GM11168 (cell line): ENCODE data around the gene KRTAP3-3.

Source experiments
- in situ Hi-C: fragments of 300-500 bp; cut with MboI; formaldehyde crosslinking; loops from one replicate; pipeline ENCODE4 v1.12.0; 2022; ENCODE audit warnings: low sequenced_read_pairs; ENCODE audit not compliant: unreplicated experiment

Gene KRTAP3-3

DNA sequence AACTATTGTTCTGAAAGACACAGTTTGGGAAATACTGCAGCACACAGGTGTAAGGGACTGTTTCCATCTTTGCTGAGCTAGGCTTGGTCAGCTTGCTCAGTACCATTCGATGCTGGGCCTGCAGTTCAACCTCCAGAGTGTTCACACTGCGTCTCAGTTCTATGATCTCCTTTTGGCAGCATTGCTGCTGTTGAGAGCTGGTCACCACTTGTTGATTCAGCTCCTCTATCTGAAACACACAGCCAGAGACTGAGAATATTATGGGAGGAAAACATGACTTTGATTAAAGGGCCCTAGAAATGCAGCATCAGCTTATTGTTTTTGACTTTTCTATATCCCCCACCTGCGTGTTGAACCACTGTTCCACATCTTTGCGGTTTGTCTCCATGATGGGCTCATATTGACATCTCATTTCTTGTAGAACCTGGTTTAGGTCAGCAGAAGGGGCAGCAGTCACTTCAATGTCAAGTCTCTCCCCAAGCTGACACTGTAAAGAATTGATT, 31.9 kb downstream of the KRTAP3-3 start:
- in situ Hi-C loops, result no loop called here

DNA sequence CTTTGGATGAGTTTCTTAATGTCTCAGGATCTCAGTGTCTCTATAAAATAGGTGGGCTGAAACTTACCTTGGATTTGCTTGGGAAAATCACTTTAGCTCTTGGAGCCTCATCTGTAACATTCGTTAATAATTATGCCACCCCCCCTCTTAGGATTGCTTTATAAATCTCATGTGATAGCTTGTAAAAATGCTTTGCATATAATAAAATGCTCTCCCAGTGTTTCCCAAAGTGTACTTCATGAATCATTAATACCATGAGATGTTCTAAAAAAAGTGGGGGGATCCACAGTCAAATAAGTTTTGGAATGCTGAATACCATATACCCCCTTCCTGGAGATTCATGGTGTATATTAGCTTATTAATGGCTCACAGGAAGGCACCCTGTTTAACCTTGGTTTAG, 32.4 kb downstream of the KRTAP3-3 start:
- in situ Hi-C loops, result no loop called here

DNA sequence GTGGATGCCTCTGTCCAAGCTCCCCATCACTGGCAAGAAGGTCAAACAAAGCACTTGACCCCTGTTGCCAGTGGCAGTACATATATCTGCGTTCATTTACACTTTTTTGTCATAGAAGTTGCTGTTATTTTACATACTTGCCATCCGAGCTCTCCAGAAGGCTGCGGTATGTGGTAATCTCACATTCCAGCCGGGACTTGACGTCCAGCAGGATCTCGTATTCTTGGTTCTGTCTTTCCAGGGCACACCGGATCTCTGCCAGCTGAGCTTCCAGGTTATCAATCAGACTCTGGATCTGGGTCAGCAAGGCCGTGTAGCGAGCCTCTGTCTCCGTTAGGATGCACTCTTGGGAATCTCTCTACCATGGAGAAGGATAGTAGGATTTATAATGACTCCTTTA, 33.8 kb downstream of the KRTAP3-3 start:
- in situ Hi-C loops, result no loop called here

DNA sequence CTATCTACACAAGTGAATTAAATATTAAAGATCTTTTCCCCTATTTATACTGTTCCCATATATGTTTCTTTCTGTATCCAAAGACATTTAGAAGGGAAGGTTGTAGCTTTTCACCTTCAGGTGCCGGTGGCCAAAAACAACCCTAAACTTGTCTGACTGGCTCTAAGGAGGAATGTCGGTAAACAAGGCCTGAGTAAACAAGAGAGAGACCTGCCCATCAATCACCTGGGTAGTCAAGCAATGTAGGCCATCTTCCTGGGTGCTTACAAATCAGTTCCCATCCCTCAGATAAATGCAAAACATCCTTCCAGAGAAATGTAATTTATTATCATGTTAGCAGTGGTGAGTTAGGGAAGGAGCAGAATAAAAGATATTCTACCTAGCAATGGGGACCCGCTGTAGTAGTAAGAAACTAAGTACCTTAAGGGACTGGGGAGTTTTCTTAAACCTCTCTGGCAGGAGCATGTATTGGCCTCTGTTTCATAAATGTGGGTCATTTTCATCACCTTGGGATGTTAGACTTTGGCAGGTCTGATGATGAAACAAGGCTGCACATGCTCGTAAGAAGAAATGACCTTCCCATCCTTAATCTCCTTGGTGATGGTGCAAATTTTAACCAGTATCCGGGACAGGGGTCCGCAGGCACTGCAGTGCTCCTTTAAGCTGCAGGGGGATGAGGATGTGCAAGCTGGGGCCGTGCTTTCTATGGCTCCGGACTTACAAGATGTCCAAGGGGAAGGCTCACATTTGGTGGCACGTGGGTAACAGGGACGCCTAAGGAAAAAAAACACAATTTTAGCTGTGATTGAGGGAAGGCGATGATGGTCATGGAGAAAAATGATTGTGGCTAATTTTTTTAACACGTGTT, 35.6 kb downstream of the KRTAP3-3 start:
- in situ Hi-C loops, result no loop called here

DNA sequence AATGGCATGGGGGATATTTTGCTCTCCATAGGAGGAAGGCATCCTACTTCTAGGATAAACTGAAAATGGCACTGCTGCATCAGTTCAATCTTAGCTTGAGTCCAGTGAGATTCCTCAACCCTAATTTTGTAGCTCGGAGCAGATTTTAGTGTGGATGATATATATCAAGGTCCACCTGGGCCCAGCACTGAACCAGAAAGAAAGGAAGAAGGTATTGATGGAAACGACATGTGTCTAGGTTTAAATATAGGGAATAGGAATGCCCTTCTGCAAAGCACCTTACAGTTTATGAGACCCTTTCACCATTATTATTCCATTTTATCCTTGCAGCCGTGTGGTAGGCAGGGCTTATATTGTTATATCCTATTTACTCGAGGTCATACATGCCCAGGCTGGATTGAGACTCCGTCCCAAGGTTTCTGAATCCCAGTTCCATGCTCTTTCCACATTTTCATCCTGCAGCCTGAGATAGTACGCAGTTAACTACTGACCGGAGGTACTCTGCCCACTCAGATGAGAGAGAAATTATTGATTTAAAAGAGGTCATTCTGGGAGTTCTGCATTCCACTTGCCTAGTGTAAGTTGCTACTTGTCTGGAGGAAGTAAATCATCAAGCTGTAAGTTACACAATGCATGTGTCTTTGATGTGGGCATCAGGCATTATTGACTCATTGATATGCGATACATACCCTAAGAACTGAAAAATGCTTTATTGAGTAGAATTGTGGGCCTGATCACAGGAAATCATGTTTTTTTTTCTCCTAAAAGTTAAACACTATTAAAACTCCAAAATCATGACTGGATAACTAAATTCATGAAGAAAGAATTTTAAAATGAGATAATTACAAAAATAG, 37.3 kb downstream of the KRTAP3-3 start:
- in situ Hi-C loops, result no loop called here

DNA sequence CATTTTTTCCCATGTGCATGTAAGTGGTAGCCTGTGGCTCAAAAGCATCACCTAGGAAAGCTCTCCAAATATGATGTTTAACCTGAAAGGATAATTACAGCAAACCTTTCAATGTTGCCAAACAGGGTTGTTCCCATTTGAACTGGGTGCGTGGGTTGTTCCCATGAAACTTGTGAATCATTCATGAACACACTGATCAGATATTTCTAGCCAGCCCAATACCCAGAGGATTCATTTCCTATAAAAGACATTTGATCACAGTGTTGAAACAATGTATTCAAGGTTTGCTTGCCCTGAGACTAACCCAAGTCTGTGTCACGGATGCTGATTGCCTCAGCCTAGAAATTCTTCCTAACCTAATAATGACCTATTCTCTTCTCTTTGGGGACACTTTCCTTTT, 40.1 kb downstream of the KRTAP3-3 start:
- in situ Hi-C loops, result no loop called here

DNA sequence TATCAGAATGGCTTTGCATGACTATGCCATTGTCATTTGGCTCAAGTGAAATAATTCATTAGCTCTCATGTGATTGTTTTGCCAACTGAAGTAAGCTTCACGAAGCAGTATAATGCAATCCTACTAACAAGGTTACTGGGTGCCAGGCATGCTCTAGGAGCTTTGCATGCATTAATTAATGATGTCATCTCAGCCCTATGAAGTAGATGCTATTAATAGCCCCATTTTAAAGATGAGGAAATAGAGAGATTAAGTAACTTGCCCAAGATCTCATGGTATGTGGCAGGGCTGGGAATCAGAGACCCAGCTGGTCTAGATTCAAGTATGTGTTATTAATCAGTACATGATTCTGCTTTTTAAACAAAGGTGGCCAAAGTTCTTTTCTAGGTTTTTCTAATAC, 41.3 kb downstream of the KRTAP3-3 start:
- in situ Hi-C loops, result no loop called here

DNA sequence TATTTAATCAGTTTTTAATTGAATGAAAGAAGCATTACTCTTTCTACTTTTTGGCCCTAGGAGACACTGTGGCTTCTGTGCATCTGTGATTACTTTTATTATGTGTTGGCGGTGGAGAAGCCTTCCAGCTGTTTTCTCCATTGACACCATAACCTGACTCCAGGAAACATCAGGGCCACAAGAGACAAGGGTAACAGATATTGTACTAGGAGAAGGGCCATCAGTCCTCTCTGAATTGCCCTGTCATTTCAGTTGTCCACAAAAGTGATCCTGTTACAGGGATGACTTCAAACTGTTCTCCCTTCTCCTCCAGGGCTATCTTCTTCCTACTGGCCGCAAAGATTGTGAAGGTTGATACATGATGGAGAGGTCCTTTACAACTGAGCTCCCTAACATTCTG, 41.8 kb downstream of the KRTAP3-3 start:
- in situ Hi-C loops, result no loop called here

DNA sequence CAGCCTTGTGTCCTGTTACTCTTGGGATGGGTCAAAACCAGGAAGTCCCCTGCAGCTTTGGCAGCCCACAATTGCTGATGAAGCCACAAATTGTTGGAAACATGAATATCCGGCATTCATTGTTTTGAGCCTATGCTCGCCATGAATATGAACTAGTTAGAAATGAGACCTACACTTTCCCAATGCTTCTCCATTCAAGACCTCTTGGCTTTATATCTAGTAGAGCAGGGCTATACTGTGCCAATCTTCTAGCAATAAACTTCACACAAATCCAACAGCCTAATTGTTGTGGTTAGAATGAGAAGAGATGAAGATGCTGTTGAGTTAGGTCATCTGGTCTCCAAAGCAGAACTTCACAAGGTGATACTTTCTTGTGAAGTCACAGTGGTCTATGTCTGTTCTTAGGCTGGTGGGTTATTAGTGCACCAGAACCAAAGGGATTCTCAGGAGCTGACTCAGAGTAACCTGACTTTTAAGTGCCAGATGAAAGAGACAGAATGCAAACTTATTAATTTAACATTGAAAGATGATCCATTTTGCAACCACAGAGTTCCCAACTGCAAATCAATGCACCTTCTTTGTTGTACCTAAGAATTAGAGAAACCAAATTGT, 42.8 kb downstream of the KRTAP3-3 start:
- in situ Hi-C loops, result no loop called here

DNA sequence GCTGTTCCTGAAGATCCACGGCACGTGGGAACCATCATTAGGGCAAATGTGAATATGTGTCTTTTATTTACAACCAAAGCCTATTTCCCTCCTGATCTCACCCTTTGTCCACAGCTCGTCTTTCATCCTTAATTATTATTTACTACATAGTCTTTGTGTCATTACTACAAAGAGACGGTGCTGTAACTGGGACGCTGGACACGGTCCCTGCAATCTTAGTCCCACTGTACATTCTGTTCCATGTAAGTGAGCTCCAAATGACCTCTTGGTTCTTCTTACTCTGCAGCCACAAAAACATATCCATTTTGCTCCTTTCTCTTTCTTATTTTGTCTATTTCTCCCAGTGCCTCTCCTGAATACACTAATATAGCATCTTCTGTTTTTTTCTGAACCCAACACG, 43.8 kb downstream of the KRTAP3-3 start:
- in situ Hi-C loops, result no loop called here

DNA sequence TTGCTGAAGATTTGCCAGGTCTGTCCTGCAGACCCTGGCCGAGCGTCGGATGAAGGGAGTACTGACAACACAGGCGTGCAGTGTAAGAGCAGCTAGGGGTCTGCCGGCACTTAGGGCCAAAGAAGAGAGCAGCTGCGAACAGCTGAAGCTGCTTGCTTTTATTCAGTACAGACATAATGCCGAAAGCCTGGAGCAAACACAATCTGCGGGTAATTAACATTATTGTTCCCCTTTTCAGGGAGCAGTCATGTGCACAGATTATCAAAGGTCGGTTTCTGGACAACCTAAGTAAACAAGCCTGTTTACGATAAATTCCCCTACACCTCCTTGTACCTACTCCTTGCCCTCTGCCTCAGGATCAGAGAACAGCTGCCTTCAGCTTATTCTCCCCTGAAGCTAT, 44.5 kb downstream of the KRTAP3-3 start:
- in situ Hi-C loops, result no loop called here

DNA sequence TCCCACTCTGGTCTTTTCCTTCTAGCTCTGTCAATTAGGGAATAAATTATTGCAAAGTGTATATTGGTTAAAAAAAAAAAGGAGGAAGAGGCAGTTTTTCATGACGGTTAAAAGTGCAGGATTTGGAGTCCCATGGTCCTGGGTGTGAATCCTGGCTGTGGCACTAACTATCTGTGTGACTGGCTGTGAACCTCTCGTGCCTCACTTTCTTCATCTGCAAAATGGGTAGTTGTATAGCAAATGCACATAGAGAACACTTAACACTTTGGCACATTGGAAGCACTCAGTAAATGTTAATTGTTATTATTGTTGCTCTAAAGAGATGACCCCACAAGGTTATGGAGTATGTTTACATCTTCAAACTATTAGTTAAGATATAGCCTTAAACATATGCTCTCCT, 46.0 kb downstream of the KRTAP3-3 start:
- in situ Hi-C loops, result no loop called here

DNA sequence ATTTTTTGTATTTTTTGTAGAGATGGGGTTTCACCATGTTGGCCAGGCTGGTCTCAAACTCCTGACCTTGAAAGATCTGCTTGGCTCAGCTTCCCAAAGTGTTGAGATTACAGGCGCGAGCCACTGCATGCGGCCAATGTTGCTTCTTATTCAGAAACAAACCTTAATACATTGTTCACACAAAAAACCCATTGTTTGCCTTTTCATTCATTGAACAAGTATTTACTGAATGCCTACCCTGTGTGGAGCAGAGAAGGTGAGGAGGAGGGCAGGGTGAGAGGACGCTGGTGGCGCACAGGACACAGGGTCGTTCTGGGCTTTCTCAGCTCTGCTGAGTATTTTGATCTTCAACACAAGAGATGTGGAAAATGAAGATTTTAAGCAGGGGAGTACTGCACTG, 48.5 kb downstream of the KRTAP3-3 start:
- in situ Hi-C loops, result no loop called here

DNA sequence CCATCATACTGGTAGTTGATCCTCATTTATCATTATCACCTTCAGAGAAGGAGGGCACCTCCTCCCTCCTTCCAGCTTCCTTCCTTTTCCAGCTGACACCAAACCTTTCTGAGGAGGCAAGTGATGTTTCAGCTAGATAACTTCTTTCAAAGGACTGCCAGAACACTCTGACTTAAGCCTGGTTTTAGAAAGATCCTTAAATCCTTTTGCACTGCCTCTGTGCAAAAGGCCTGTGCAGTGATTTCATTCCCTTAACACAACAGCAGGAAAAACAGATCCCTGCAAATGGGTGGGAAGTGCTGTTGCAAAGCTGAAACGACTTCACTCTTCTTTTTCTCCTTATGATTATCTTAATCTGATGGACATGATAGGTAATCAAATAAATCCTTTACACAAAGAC, 49.4 kb downstream of the KRTAP3-3 start:
- in situ Hi-C loops, result no loop called here
